Muscle of back (tissue), 13 donors: ENCODE results near the gene SLC24A4. TPM values are rescaled to one million over a fixed set of nuclear protein-coding genes. Genes with fewer than 3 reads are reported as not detected.
A peak's percentile ranks its signal among the peaks of the same experiment; 100 is the strongest.

Source experiments
- DNase-seq, 3 donors: peaks; one replicate each; pipeline versions ENCODE4 v3.0.0 to v3.0.0-alpha.2; 2013
- long read RNA-seq, 9 donors: transcript quantifications; one replicate each; lab custom pipeline, GENCODE V29; 2026
- polyA plus RNA-seq, 10 donors: library from polyadenylated mRNA; unstranded; fragments of 120-200 nt; gene quantifications; one replicate each; pipeline ENCODE4 v1.2.1, GENCODE V29; 2013; ENCODE audit not compliant: insufficient read length in 10 of 10

Gene SLC24A4, protein sequence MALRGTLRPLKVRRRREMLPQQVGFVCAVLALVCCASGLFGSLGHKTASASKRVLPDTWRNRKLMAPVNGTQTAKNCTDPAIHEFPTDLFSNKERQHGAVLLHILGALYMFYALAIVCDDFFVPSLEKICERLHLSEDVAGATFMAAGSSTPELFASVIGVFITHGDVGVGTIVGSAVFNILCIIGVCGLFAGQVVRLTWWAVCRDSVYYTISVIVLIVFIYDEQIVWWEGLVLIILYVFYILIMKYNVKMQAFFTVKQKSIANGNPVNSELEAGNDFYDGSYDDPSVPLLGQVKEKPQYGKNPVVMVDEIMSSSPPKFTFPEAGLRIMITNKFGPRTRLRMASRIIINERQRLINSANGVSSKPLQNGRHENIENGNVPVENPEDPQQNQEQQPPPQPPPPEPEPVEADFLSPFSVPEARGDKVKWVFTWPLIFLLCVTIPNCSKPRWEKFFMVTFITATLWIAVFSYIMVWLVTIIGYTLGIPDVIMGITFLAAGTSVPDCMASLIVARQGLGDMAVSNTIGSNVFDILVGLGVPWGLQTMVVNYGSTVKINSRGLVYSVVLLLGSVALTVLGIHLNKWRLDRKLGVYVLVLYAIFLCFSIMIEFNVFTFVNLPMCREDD
- 1 to 10 TPM; 1.1 to 7.4 (median 2.7) TPM for polyA plus RNA-seq
- long read RNA-seq, donor 1 = 0 reads
- long read RNA-seq, donor 2 = 0 reads
- long read RNA-seq, donor 3 = 0 reads
- long read RNA-seq, donor 4 = 0 reads
- long read RNA-seq, donor 5, full-length matches to known transcripts = 1 of 1 reads
- long read RNA-seq, donor 5, partial matches to known transcripts = 0 of 1 reads
- long read RNA-seq, donor 5, other reads (novel, unspliced or antisense) = 0 of 1 reads
- long read RNA-seq, donor 6 = 0 reads
- long read RNA-seq, donor 7, full-length matches to known transcripts = 1 of 1 reads
- long read RNA-seq, donor 7, partial matches to known transcripts = 0 of 1 reads
- long read RNA-seq, donor 7, other reads (novel, unspliced or antisense) = 0 of 1 reads
- long read RNA-seq, donor 8, full-length matches to known transcripts = 1 of 1 reads
- long read RNA-seq, donor 8, partial matches to known transcripts = 0 of 1 reads
- long read RNA-seq, donor 8, other reads (novel, unspliced or antisense) = 0 of 1 reads
- long read RNA-seq, donor 9 = 0 reads

DNA sequence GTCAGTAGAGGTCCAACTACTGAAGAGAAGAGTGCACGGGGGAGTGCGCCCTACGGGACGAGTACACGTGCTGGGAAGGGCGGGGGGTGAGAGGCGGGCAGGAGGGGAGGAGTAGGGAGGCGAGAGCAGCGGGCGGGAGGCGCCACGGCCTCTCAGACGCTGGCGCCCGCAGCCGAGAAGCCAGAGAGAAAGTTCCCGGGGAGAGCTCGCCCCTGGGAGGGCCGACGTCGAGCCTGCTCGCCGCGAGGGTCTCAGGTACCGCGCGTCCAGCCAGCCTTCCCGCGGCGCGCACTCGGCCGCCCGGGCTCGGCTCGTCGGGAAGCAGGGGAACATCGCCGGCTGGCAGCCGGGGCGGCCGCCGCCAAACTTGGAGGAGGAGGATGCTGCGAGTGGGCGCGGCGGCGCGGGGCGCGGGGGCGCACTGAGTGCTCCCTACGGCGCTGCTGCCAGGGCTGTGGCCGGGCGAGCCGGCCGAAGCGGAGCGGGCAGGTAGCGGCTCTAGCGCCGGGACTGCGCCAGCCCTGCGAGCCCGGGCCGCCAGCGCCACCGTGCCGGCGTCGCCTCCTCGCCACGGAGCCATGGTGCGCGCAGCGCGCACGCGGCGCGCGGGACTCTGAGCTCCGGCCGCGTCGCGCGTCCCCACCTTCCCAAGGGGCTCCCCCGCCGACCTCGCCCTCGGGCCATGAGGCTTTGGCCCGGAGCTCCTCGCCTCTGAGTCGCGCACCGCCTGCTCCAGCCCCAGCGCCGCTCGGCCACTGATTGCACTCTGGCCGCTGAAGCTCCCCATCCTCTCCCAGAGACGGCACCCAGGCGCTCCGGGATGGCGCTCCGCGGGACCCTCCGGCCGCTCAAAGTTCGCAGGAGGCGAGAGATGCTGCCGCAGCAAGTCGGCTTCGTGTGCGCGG lies at the start of gene SLC24A4:
SLC24A4 (plus strand) TSS at position 155 of the 905 bp plus-strand sequence; CDS start at position 821, 666 bp downstream.
- peak in 2 of 3 donors; percentile 41 to 78 for DNase-seq

DNA sequence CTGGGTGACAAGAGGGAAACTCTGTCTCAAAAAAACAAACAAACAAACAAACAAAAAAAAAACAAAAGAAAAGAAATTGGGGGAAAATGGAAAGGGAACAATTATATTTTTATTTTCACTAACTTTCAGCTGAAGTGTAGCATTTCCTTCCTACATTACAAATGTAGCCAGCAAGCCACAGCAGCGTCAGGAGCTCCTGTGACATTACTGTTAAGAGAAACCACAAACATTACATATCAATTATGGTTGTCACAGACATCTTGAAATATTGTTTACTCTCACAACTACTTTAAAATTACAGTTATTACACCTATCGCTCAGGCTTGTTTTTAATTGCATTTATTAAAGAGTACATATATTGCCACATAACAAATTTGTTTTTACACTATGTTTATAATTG lies 49.8 kb upstream of the SLC24A4 start:
- DNase-seq = no peak

DNA sequence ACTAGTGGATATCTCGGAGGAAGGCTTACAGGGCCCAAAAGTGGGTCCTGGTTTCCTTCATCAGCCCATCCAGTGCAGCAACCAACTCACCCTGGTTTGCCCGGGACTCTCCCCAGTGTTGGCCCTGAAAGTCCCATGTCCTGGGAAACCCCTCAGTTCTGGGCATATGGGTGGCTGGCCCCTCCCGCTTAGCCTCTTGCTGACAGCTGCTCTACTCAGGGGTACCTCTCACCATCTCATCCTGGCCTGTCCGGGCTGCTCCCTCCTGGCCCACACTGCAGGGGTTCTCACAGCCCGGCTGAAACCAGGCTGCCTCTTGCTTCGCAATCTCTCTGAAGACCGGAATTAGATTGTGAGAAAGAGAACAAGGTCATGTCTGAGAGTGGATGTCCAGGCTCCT lies 48.9 kb upstream of the SLC24A4 start:
- no peak for DNase-seq

- DNase-seq = no peak
Measured at GRCh38 chr14:92276074-92276473, 46.9 kb upstream of the SLC24A4 start.

GRCh38 chr14:92277031-92277430 lies 45.9 kb upstream of the SLC24A4 start:
- no peak for DNase-seq

GRCh38 chr14:92280554-92281262 lies 42.3 kb upstream of the SLC24A4 start:
- no peak for DNase-seq

DNA sequence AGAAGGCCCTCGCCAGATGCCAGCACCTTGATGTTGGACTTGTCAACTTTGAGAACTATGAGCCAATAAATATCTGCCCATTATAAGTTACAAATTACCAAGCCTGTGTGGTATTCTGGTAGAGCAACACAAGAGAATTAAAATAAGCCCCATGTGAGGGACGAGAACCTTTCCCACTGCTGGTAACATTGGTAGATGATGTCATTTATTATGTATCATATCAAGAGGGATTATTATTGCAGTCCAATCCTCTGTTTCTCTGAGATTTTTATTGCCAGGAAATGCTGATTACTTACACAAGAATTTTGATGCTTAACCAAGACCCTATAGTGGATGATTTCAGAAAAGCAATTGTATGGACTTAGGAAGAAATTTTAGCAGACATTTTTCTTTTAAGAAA lies 40.3 kb upstream of the SLC24A4 start:
- no peak for DNase-seq

DNA sequence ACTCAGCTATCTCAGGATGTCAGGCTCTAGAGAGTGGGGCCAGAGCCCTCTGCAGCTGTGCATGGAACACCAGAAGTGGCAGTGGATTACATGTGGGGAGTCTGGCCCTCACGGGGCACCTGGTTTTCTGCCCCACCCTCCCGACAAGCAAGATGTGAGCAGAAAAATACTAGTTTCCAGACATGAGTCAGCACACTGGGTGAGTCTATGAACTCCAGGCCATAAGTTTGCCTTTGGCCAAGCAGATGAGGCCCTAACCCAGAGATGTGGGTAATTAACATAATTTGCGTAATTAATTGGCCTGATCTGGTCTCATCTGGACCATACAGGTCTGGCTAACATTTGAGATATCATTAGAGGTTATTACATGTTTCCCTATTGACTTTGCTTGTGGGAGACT lies 37.7 kb upstream of the SLC24A4 start:
- DNase-seq = no peak

GRCh38 chr14:92287987-92288386 lies 35.0 kb upstream of the SLC24A4 start:
- DNase-seq = no peak

DNA sequence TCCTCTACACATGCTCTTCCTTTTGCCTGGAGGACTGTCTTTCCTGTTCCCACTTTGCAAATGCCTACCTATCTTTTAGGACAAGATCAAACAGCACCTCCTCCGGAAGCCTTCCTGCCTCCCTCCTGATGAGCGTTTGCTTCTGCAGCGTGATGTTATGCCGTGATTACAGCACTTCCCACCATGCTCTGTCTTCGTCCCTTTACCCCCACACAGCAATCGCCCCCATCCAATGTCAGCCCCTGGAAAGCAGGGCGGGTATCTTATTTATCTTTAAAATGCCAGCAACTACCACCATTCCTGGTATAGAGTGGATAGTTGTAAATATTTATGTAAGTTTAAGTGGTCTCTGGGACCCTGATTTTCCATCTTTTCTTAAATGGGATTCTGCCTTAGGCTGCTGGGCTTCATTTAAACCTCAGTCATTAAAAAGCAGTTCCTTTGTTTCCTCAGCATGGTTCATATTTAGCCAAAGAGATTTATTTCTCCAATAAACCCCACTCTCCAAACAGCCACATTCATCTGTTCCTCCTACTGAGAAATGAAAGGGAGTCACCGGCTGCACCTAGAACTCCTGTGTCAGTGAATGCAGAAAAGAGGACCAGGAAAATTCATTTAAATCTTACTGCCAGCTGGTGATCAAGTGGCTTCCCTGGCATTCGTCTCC lies 33.8 kb upstream of the SLC24A4 start:
- DNase-seq = no peak

- DNase-seq = no peak
Measured at GRCh38 chr14:92292673-92293072, 30.3 kb upstream of the SLC24A4 start.

DNA sequence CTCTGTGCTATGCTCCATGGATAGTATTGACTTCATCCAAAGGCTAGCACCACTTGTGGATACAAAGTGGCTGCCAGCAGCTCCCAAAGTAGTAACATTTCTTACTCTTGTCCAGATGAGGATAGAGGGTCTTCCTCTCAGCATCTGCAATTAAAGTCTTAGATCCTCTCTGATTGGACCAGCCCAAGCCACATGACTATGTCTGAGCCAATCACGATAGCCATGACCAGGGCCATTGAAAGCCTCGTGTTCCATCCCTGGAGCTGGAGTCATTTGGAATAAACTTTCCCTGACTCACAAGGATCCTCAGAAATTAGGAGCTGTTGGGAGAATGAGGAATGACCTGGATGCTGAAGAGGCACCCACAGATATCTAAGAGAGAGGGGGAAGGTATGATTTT lies 28.5 kb upstream of the SLC24A4 start:
- no peak for DNase-seq

- no peak for DNase-seq
Measured at GRCh38 chr14:92297818-92298595, 25.0 kb upstream of the SLC24A4 start.

DNA sequence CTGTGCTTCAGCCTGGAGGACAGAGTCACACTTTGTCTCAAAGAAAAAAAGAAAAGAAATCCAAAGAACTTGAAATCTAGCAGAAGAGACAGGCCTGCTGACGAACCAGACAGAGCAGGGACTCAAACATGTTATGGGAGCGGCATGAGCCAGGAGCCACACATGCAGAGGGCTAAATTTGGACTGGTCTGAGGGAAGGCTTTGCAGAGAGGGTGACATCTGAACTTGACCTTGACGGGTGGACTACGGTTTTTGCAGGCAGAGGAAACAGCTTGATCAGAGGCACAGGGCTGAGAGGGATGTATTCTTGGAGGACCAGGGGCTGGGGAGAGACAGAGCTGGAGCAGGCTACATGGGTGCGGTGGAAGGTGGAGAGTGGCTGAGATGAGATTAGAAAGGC lies 20.5 kb upstream of the SLC24A4 start:
- no peak for DNase-seq

DNA sequence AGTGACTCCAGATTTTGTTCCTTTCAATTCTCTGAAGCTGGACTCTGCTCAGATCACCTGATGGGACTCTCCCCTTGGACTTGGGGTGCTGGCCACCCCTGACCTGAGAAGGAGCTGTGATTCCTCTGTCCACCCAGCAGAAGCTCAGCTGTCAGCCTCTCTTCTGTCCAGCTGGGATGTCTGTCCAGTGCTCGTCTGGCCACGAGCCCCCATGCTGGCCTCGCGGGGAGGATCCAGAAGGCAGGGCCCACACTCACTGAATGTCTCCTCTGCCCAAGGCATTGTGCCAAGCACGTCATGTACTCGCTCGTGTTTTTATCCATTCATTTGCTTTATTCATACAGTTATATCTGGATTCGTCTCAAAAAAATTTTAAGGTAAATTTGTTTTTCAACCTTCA lies 14.2 kb upstream of the SLC24A4 start:
- peak in 1 of 3 donors; percentile 32 for DNase-seq

- DNase-seq = no peak
Measured at GRCh38 chr14:92309968-92310530, 12.9 kb upstream of the SLC24A4 start.

- peak; percentile 12 to 76 (median 58) for DNase-seq
Measured at GRCh38 chr14:92310776-92311375, 12.1 kb upstream of the SLC24A4 start.

DNA sequence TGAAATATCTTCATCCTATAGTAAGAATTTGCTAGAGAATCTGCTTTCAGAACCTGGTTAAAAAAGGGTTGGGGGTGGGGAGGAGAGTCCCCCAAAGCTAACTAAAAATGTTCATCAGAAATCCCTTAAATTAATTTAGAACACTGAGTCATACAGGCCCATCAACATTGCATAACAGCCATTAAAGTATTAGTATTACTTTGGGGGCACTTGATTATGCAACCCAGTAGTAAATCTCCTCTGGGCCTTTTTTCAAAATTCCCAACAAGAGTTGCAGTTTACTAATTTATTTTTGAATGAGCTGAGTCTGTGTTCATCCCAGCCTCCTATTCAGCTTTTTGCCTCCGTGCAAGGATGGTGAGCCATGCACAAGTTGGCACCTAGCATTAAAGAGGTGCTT lies 8.8 kb upstream of the SLC24A4 start:
- DNase-seq = no peak
